HepG2 (cell line): ENCODE measurements around the gene RNF222. TPM values are rescaled to one million over a fixed set of nuclear protein-coding genes. Genes with fewer than 3 reads are reported as not detected.

Experiments
- CENPX ChIP-seq: sonication (generic); formaldehyde crosslinking; IDR thresholded peaks from 2 replicates; pipeline ENCODE4 v1.9.0; 2021; ENCODE audit warnings: mild to moderate bottlenecking, missing genetic modification reagents, moderate library complexity
- FOXA3 ChIP-seq: IDR thresholded peaks from 2 replicates; pipeline ENCODE4 v1.6.1; 2016; ENCODE audit warnings: missing genetic modification reagents, missing compliant biosample characterization
- FOXK1 ChIP-seq: sonication (generic); formaldehyde crosslinking; IDR thresholded peaks from 2 replicates; pipeline ENCODE4 v1.4.0; 2020; ENCODE audit warnings: low read depth, missing genetic modification reagents, borderline replicate concordance
- HOXA7 ChIP-seq: sonication (generic); formaldehyde crosslinking; IDR thresholded peaks from 2 replicates; pipeline ENCODE4 v1.8.1; 2022; ENCODE audit warnings: mild to moderate bottlenecking, missing genetic modification reagents, moderate library complexity
- JDP2 ChIP-seq: sonication (generic); formaldehyde crosslinking; IDR thresholded peaks from 2 replicates; pipeline ENCODE4 v1.8.1; 2022; ENCODE audit warnings: missing genetic modification reagents, borderline replicate concordance
- JUN ChIP-seq: sonication (generic); formaldehyde crosslinking; IDR thresholded peaks from 2 replicates; pipeline ENCODE4 v1.4.0; 2020; ENCODE audit warnings: mild to moderate bottlenecking, missing genetic modification reagents
- NR2F2 ChIP-seq: IDR thresholded peaks from 2 replicates; pipeline ENCODE4 v1.6.1; 2012; ENCODE audit warnings: low read depth, inconsistent platforms, borderline replicate concordance
- PHF5A ChIP-seq: IDR thresholded peaks from one replicate; pipeline ENCODE4 v1.6.1; 2018; ENCODE audit warnings: low read depth, missing genetic modification reagents; ENCODE audit not compliant: unreplicated experiment
- PRMT3 ChIP-seq: sonication (generic); formaldehyde crosslinking; IDR thresholded peaks from 2 replicates; pipeline ENCODE4 v1.8.1; 2022; ENCODE audit warnings: low read depth, mild to moderate bottlenecking, moderate library complexity, missing genetic modification reagents, borderline replicate concordance
- RBM22 ChIP-seq: fragments of 200-400 bp; formaldehyde crosslinking; optimal IDR thresholded peaks from 2 replicates; pipeline ENCODE3; 2017; ENCODE audit warnings: mild to moderate bottlenecking, low read length, moderate library complexity
- ZNF260 ChIP-seq: sonication (generic); formaldehyde crosslinking; IDR thresholded peaks from 2 replicates; pipeline ENCODE4 v1.4.0; 2020; ENCODE audit warnings: missing genetic modification reagents, low read depth, mild to moderate bottlenecking, borderline replicate concordance
- ZNF33A ChIP-seq: sonication (generic); formaldehyde crosslinking; IDR thresholded peaks from 2 replicates; pipeline ENCODE4 v1.5.1; 2020; ENCODE audit warnings: missing genetic modification reagents, mild to moderate bottlenecking, moderate library complexity, borderline replicate concordance
- ZNF382 ChIP-seq: sonication (generic); formaldehyde crosslinking; IDR thresholded peaks from 2 replicates; pipeline ENCODE4 v1.5.0; 2020; ENCODE audit warnings: missing genetic modification reagents, mild to moderate bottlenecking, borderline replicate concordance
- ZNF550 ChIP-seq: sonication (generic); formaldehyde crosslinking; IDR thresholded peaks from 2 replicates; pipeline ENCODE4 v1.4.0; 2020; ENCODE audit warnings: mild to moderate bottlenecking, missing genetic modification reagents, borderline replicate concordance
- ZNF558 ChIP-seq: sonication (generic); formaldehyde crosslinking; IDR thresholded peaks from 2 replicates; pipeline ENCODE4 v1.9.0; 2022; ENCODE audit warnings: mild to moderate bottlenecking, missing genetic modification reagents, borderline replicate concordance
- ZNF670 ChIP-seq: sonication (generic); formaldehyde crosslinking; IDR thresholded peaks from 2 replicates; pipeline ENCODE4 v1.8.0; 2022; ENCODE audit warnings: mild to moderate bottlenecking, missing genetic modification reagents, borderline replicate concordance
- ZNF879 ChIP-seq: sonication (generic); formaldehyde crosslinking; IDR thresholded peaks from 2 replicates; pipeline ENCODE4 v1.8.1; 2023; ENCODE audit warnings: missing genetic modification reagents
- ZSCAN29 ChIP-seq: sonication (generic); formaldehyde crosslinking; conservative IDR thresholded peaks from 2 replicates; pipeline ENCODE4 v1.4.0; 2020; ENCODE audit warnings: mild to moderate bottlenecking, missing genetic modification reagents
- polyA plus RNA-seq, 8 experiments: library from polyadenylated mRNA; depleted of rRNA in 3 of 8; stranded (reverse) in 7 of 8; unstranded in 1 of 8; fragments of >200 nt; fragmentation: Illumina TruSeq in 4 of 8; extraction: Trizol in 4 of 8; gene quantifications; 2 replicates each; pipeline versions ENCODE4 v1.2.1 to v1.2.3, GENCODE V29; 2011 to 2016; ENCODE audit warnings: low read depth in 4 of 8, missing spikeins in 1 of 8, mixed read lengths in 1 of 8; ENCODE audit not compliant: insufficient read depth in 1 of 8
- total RNA-seq, 5 experiments: library from RNA; depleted of rRNA; stranded (reverse); fragments of >200 nt; fragmentation: Illumina TruSeq; extraction: Trizol; gene quantifications; 2 replicates each; pipeline ENCODE4 v1.2.3, GENCODE V29; 2016; ENCODE audit warnings: low read depth in 1 of 5
- TF ChIP-seq, protein P1 (sequence below): sonication (generic); formaldehyde crosslinking; IDR thresholded peaks from 2 replicates; pipeline ENCODE4 v1.5.0; 2020; ENCODE audit warnings: mild to moderate bottlenecking, missing genetic modification reagents
- TF ChIP-seq, protein P2 (sequence below): sonication (generic); formaldehyde crosslinking; conservative IDR thresholded peaks from 2 replicates; pipeline ENCODE4 v1.4.0; 2020; ENCODE audit warnings: mild to moderate bottlenecking, missing genetic modification reagents, moderate library complexity
- TF ChIP-seq, protein P3 (sequence below): sonication (generic); formaldehyde crosslinking; conservative IDR thresholded peaks from 2 replicates; pipeline ENCODE4 v1.8.0; 2022; ENCODE audit warnings: low read depth, missing genetic modification reagents
- TF ChIP-seq, protein P4 (sequence below): sonication (generic); formaldehyde crosslinking; IDR thresholded peaks from 2 replicates; pipeline ENCODE4 v1.5.1; 2020; ENCODE audit warnings: missing genetic modification reagents, mild to moderate bottlenecking, borderline replicate concordance
- TF ChIP-seq, protein P5 (sequence below): sonication (generic); formaldehyde crosslinking; IDR thresholded peaks from 2 replicates; pipeline ENCODE4 v1.8.0; 2023; ENCODE audit warnings: mild to moderate bottlenecking, missing genetic modification reagents

Gene RNF222
- total and polyA plus RNA-seq, 2 of the 13 experiments (the other 11 are each of a cell fraction or from before 2014, with no cell fraction given), result not detected

DNA sequence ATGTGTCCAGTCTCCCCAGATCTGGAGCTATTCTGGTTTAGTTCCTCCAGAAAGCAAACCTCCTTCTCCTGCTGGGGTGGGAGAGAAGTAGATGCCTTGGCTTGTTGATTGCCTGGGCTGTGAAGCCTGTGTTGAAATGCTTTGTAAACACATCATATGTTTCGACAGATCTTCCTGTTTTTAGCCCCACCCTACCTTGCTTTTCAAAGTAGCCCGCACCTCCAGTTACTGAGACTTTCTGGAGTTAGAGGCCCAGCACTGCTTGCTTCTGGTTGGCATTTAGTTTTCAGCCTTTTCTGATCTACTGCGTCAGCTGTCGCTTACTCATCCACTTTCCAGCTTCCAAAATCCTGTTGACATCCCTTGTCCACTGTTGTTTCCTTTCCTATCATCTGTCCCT is 20.2 kb upstream of the RNF222 start (continued):
- TF ChIP-seq ZNF382 (CRISPR knock-in tag) (no peak), RBM22 (no peak), ZNF550 (no peak), ZNF670 (CRISPR knock-in tag) (no peak), ZSCAN29 (CRISPR knock-in tag) (no peak), ZNF33A (CRISPR knock-in tag) (no peak), PRMT3 (no peak), ZNF260 (CRISPR knock-in tag) (no peak), ZNF879 (no peak), NR2F2 (no peak), PHF5A (CRISPR knock-in tag) (no peak), HOXA7 (CRISPR knock-in tag) (no peak), FOXA3 (peak; percentile 93), JUN (CRISPR knock-in tag) (no peak), FOXK1 (CRISPR knock-in tag) (peak; percentile 82; the same call in 1 of the 2 replicates), ZNF558 (CRISPR knock-in tag) (no peak), CENPX (CRISPR knock-in tag) (no peak), JDP2 (CRISPR knock-in tag) (no peak)
- TF ChIP-seq, protein P1, sequence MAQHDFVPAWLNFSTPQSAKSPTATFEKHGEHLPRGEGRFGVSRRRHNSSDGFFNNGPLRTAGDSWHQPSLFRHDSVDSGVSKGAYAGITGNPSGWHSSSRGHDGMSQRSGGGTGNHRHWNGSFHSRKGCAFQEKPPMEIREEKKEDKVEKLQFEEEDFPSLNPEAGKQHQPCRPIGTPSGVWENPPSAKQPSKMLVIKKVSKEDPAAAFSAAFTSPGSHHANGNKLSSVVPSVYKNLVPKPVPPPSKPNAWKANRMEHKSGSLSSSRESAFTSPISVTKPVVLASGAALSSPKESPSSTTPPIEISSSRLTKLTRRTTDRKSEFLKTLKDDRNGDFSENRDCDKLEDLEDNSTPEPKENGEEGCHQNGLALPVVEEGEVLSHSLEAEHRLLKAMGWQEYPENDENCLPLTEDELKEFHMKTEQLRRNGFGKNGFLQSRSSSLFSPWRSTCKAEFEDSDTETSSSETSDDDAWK (CRISPR knock-in tag), result no peak
- TF ChIP-seq, protein P2, sequence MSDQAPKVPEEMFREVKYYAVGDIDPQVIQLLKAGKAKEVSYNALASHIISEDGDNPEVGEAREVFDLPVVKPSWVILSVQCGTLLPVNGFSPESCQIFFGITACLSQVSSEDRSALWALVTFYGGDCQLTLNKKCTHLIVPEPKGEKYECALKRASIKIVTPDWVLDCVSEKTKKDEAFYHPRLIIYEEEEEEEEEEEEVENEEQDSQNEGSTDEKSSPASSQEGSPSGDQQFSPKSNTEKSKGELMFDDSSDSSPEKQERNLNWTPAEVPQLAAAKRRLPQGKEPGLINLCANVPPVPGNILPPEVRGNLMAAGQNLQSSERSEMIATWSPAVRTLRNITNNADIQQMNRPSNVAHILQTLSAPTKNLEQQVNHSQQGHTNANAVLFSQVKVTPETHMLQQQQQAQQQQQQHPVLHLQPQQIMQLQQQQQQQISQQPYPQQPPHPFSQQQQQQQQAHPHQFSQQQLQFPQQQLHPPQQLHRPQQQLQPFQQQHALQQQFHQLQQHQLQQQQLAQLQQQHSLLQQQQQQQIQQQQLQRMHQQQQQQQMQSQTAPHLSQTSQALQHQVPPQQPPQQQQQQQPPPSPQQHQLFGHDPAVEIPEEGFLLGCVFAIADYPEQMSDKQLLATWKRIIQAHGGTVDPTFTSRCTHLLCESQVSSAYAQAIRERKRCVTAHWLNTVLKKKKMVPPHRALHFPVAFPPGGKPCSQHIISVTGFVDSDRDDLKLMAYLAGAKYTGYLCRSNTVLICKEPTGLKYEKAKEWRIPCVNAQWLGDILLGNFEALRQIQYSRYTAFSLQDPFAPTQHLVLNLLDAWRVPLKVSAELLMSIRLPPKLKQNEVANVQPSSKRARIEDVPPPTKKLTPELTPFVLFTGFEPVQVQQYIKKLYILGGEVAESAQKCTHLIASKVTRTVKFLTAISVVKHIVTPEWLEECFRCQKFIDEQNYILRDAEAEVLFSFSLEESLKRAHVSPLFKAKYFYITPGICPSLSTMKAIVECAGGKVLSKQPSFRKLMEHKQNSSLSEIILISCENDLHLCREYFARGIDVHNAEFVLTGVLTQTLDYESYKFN (CRISPR knock-in tag), result peak; percentile 60
- TF ChIP-seq, protein P3, sequence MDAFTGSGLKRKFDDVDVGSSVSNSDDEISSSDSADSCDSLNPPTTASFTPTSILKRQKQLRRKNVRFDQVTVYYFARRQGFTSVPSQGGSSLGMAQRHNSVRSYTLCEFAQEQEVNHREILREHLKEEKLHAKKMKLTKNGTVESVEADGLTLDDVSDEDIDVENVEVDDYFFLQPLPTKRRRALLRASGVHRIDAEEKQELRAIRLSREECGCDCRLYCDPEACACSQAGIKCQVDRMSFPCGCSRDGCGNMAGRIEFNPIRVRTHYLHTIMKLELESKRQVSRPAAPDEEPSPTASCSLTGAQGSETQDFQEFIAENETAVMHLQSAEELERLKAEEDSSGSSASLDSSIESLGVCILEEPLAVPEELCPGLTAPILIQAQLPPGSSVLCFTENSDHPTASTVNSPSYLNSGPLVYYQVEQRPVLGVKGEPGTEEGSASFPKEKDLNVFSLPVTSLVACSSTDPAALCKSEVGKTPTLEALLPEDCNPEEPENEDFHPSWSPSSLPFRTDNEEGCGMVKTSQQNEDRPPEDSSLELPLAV, result no peak
- TF ChIP-seq, protein P4, sequence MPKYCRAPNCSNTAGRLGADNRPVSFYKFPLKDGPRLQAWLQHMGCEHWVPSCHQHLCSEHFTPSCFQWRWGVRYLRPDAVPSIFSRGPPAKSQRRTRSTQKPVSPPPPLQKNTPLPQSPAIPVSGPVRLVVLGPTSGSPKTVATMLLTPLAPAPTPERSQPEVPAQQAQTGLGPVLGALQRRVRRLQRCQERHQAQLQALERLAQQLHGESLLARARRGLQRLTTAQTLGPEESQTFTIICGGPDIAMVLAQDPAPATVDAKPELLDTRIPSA, result no peak
- TF ChIP-seq, protein P5, sequence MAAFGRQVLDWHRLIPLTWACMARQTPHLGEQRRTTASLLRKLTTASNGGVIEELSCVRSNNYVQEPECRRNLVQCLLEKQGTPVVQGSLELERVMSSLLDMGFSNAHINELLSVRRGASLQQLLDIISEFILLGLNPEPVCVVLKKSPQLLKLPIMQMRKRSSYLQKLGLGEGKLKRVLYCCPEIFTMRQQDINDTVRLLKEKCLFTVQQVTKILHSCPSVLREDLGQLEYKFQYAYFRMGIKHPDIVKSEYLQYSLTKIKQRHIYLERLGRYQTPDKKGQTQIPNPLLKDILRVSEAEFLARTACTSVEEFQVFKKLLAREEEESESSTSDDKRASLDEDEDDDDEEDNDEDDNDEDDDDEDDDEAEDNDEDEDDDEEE (CRISPR knock-in tag), result no peak
